Measurements from ENCODE around the gene MAGI2.

The MAGI2 gene

DNA sequence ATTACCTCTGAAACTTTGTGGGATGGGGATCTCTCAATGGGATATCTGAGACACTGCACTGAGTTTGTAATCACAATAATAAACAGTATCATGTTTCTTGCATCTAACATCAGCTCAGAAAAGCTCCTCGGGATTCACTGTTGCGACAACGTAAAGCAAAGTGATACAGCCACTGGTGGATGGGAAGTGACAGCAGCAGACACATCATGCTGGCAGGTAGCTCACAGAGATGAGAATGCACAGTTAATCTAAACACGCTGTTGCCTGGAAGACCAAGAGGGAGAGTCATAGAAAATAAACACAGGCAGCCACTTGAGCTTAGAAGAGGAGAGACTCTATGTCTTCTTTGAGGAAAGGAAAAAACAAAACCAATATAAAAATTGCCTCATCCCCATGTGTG lies 513.8 kb downstream of the MAGI2 start:
- DNase-seq (ENCODE audit: low read depth): peak; percentile 7

DNA sequence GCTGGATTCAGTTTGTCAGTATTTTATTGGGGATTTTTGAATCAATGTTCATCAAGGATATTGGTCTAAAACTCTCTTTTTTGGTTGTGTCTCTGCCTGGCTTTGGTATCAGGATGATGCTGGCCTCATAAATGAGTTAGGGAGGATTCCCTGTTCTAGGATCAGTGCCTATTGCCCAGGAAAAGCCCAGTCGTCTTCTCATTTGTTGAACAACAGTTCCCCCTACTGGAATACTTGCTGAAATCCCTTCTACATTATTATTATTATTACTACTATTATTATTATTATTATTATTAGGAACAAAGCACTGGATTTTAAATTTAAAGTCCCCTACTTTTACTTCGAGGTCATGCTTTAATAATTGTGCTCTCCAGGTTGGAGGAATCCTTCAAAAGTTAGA lies 528.9 kb downstream of the MAGI2 start:
- peak; percentile 22 for DNase-seq (ENCODE audit: low read depth)

DNA sequence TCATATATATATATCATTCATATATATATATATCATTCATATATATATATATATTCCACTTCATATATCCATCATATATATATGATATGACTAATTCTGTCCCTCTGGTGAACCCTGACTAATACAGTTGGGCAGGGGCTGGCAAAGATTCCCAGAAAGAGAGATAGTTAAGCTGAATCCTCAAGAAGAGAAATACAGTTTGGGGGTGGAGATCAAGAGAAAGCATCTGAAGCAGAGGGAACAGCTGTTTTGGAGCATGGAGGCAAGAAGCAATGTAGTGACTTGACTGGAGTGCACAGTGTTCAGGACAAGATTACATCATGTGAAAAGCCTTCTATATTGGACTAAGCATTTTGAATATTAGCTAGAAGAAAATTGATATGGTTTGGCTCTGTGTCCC lies 540.7 kb downstream of the MAGI2 start:
- DNase-seq (ENCODE audit: low read depth): peak; percentile 21

DNA sequence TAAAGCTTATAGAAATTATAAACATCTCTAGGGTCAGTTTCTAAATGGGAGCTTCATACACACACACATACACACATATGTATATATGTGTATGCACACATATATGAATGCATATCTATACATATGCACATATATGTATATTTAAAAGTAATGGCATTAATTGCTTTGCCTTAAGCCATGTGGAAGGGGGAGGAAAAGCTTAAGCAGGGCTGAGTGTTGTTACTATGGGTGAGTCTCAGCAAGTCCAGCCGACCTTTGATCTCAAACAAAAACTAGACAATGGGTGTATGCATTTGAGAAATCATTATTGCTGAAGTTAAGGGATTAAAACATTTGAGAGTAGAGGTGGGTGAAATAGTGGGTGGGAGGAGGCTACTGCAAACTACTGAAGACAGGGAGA lies 546.7 kb downstream of the MAGI2 start:
- no peak for DNase-seq (ENCODE audit: low read depth)

DNA sequence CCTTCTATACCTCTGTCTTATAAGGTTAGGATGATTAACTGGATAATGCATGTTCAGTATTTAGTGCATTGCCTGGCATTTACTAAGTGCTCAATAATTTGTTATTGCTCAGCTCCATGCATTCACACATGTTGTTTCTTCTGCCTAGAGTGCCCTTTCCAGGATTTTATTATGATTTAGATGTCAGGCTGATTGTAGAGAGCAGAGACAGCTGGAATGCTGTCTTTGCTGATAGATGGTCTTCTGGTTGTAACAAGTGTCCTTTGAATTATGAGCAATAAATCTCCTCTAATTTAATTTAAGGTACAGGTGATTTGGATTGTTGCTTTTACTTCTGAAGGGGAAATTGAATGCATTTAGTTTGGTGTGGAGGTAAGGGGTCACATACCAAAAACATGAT lies 548.0 kb downstream of the MAGI2 start:
- DNase-seq (ENCODE audit: low read depth): no peak

DNA sequence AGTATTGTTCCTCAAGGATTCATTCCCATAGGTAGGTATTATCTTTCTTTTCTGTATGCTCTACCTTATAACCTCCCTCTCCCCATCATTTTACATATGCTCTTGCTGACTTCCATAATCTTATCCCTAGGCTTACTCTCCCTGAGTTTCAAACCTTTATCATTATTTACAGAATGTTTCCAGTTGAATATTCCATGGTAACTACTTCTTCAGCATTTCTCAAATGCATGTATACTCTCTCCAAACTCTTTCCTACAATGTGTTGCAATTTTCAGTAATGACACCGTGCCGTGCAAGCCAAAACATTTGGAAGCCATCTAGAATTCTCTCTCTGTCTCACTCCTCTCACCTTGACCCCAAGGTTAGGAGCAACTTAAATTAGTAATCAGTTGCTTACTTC lies 548.5 kb downstream of the MAGI2 start:
- no peak for DNase-seq (ENCODE audit: low read depth)

DNA sequence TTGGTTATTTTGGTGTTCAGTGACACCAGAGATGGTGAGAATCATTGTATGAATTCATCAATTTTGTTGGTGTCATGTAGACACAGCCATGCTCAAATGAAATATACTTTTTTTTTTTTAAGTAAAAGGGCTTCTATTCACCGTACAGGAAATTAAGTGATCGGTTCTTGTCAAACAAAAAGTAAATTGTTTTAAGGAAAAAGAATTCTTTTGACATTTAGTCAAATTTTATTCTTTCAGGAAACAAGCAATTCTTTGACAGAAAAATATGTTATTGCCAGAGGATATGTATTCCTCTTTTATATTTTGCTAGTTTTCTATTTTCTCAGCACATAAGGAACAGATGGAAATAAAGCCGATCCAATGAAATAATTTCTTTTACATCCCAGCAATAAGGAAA lies 551.9 kb downstream of the MAGI2 start:
- no peak for DNase-seq (ENCODE audit: low read depth)

DNA sequence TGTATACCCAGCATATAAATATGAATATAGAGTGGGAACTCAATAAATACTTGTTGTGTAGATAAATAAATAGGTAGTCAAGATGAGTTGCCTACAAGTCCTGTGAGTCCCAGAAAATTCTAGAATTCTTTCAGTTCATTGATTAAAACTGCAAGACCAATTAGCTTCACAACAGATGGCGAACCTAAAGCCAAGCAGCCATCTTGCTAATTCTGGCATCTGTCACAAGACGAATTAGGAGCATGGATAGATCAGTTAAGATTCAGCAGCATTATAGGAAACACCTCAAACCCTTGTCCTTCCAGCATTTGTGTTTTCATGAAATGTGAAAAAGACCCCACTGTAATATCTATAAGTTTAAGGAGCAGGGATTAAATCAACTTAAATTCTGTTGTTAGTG lies 552.7 kb downstream of the MAGI2 start:
- no peak for DNase-seq (ENCODE audit: low read depth)

DNA sequence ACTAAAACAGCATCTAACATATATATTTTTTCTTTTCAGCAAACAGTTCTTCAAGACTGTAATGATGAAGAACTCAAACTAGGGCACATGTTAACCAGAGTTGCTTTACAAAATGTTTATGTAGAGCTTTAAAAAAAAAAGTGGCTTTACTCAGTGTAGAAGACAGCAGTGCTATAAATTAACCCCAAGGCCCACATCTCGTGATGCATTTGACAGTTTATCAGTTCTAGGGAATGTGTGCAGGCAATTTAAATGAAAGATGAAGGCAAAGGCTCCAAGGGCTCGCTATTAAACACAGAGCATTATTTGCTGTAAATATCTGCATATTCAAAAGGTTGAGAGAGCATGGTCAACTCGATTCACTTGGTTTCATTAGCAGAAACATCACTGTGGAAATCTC lies 558.1 kb downstream of the MAGI2 start:
- no peak for DNase-seq (ENCODE audit: low read depth)

DNA sequence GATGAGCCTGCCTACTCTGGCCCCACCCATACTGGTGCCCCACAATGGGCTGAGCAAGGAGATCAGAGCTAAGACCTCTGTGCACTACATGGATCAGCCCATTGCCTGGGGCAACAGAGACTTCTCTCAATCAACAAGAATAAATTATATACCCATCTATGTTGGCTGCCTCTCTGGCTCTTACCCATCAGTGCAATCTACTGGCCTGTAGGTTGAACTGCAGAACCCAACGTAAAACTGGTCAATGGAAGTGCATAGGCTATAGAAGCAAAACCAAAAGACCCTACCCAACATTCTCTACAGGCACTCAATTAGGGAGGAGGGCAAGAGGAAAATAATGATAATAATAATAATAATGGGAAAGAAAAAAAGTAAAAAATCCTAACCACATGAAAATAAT lies 574.3 kb downstream of the MAGI2 start:
- DNase-seq (ENCODE audit: low read depth): no peak

DNA sequence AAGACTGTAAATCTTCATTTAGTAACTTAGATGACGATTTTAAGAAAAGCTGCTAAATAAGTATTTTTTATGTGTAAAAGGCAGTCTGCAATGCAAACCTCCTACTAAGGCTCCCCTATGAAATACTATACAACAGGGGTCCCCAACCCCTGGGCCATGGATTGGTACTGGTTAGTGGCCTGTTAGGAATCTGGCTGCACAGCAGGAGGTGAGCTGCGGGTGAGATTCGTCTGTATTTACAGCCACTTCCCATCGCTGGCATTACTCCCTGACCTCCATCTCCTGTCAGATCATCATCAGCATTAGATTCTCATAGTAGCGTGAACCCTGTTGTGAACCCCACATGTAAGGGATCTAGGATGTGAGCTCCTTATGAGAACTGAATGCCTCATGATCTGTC lies 580.4 kb downstream of the MAGI2 start:
- DNase-seq (ENCODE audit: low read depth): no peak

DNA sequence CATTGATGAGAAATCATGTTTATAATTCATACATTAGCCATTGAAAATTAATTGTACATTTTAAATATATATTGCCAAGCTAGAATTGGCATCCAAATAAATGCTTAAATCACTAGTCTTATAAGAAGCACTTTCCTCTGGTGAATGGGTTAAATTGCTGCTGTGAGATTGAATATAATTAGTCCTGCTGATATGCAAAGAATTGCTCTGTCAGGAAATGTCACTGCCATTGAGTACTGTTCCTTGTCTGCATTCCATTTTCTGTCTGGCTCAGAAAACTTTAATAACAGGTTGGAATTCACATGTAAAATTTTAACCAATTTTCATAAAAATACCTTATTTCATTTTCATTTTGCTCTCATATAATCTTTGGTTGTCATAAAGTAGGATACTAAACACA lies 589.1 kb downstream of the MAGI2 start:
- no peak for DNase-seq (ENCODE audit: low read depth)

DNA sequence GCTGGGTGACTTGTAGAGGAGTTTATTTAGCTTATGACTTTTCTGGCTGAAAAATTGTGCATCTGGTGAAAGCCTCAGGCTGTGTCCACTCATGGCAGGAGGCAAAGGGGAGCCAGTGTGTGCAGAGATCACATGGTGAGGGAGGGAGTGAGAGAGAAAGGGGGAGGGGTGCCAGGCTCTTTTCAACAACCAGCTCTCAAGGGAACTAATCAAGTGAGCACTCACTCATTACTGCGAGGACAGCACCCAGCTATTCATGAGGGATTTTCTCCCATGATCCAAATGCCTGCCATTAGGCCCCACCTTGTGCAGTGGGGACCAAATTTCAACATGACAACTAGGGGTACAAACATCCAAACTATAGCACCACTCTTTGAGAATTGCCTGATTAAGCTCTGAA lies 590.2 kb downstream of the MAGI2 start:
- DNase-seq (ENCODE audit: low read depth): no peak

DNA sequence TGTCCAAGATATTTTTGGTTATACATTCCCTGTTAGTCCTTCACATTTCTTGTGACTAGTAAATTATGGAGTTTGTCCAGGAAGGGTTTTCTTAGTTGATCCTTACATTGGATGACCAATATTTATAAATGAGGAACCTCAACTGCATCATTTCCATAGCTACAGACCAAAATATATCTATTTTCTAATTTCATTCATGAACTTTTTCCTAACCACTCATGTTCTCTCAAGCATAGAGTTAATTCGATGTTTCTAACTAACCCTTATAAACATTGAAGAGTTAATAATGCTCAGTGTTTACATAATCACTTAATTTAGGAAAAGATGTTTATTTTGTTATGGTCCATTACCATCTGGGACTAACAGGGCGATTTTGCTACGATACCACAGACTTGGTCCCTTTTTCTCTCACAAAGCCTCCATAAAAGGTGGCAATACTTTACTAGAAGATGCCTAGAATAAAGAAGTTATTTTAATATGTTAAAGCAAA lies 591.0 kb downstream of the MAGI2 start:
- DNase-seq (ENCODE audit: low read depth): no peak

DNA sequence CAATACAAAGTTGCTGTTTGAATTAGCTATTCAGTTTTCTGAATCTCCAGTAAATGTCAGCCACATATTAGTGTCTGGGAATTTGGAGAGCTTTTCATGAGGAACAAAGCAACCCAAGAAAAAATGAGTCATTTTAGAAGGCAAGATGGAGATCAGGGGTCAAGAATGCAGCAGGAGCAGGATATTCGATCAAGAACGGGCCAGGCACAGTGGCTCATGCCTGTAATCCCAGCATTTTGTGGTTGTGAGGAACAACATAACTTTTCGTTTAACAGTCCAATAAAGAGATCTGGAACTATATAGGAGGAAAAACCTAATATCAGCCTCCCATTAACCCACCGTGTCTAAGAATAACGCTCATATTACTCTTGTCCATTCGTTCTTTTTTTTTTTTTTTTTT lies 600.5 kb downstream of the MAGI2 start:
- peak; percentile 4 for DNase-seq (ENCODE audit: low read depth)

DNA sequence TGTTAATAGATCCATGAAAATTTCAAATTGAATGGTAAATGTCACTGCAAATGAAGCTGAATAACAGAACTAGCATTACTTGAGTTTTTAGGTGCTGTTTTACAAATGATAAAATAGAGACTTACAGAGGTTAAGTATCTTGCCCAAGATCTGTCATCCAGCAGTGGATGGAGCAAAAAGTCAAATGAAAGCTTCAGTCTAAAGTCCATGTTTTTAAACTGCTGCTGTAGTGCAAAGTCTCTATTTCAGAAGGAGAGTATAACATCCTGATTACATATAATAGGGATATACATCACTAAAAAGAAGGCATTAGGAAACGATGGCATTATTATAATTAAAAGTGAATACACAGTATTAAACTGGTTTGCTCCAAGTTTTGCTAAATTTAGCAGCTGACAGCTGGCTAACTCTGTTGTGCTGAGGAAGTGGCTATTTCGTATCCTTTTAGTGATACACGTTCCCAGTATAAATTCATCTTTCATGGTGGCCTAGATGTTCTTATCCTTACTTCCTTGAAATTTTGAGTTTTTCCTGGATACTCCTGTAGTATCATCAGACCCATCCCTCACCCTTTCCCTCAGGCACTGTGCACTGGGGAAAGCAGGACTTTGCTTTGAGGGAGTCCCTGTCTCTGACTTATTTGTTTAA lies 603.2 kb downstream of the MAGI2 start:
- no peak for DNase-seq (ENCODE audit: low read depth)

DNA sequence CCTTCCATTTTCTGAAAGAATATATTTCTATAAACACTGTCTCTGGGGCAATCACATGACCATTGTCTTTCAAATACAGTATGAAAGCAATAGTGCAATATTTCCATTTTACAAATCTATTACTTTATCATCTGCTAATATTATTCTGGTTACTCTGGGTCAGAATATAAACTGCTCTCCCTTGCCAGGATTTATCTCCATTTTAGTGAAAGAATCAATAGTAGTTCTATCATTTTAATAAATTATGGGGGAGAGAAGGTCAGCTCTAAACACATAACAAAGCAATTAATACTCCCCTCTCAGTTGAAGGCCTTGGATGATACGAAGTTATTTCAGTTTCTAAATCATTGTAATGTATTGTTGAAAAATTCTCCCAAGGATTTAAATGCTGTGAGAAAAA lies 608.3 kb downstream of the MAGI2 start:
- no peak for DNase-seq (ENCODE audit: low read depth)

DNA sequence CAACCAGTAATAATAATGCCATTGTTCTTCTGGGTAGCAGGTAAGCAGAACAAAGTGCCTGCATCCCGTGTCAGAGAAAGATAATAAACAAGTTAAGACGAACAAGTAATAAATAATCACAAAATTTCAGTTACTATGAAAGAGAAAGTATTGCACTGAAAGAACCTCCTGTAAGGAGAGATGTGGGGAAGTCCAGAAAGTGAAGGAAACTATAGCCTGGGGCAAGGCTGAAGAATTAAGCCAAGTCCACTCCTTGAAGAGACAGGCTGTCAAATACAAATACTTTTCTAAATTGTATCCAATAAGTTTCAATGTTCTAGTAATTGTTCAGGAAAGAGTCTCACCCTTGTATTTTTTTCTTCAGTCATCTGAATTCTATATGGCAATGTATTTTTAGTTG lies 611.4 kb downstream of the MAGI2 start:
- DNase-seq (ENCODE audit: low read depth): no peak

DNA sequence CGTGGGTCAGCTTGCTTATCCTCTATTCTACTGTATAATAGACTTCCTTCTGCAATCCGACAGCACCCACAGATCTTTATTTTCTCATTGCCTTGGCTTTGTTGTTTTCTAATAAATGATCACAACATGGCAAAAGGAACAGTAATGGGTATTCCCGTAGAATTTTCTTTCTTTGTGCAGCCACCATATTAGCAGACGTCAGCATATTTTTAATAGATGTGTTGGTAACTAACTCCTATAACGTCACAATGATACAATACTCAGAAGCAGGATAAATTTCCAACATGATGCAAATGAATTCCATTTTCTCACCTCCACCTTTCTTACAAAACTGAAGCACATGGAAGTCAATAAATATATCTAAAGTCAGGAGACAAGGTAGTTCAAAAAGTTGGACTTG lies 617.6 kb downstream of the MAGI2 start:
- DNase-seq (ENCODE audit: low read depth): no peak

DNA sequence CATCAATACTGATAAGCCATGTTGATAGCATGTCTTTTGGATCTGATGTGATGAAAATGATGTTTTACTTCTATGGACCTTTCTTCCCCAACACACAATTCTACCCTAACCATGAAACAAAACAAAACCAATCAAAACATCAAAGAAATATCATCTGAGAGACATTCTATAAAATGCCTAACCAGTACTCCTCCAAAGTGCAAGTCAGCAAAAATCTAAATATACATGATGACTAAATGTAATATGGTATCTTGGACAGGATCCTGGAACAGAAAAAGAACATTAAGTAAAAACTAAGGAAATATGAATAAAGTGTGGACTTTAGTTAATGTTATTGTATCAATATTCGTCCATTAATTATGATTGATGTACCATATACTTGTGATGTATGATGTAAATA lies 625.1 kb downstream of the MAGI2 start:
- no peak for DNase-seq (ENCODE audit: low read depth)

DNA sequence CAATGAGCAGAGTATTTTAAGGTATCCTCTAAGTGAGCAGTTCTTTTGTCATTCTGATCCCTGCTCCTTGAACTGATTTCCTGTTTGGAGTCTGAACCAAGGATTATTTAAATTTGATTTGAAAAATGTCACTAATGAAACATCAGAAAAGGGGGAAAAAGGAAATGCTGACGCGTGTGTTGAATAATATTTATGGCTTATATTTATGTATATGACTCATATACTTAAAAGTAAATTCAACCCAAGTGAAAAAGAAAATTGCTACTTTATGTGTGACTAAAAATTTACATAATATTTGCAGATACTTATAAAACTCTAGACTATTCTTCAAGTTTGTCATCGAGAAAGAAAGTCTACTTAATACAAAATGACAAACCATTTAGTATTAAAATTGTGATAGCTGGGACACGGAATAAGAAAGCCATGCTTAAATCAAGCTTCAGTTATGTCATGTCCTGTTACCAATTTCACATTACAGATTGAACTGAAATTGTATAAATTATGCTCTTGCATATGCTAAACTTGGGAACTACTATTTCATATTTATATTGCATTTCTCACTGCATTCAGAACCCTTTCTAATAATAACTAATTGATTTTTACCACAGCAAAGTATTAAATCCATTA lies 649.9 kb downstream of the MAGI2 start:
- no peak for DNase-seq (ENCODE audit: low read depth)

DNA sequence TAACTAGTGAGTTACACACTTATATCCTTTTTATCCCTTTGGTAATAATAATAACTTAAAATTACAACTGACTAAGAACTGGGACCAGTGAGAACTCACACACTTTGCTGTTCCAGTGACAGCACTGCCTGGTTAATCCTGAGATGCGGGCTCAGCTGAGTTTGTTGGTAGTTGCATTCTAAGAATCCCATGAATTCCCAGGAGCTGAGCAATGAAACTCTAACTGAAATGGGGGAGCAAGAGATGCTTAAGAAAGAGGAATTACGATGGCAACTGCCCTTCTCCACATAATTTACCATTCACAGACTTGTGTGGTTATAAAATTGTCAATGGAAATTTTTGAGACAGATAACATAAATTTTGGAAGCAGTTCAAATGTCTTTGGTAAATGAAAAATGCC lies 659.4 kb downstream of the MAGI2 start:
- peak; percentile 37 for DNase-seq (ENCODE audit: low read depth)

DNA sequence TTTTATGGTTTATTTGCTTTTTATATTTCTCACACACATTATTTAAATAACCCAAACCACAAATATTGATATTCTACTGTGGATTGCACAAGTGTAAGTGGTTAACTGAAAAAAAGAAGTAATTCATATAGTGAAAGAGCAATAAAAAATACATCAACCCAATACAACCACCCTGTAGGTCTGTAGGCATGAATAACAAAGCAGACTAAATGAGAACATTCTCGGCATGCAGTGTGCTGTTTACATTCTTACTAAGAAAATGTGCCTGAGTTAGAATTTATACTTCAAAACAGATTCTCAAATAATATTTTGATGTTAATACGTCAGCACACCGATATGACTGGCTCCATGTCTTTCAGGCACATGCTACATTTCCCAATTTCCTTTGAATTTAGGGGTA lies 660.8 kb downstream of the MAGI2 start:
- peak; percentile 17 for DNase-seq (ENCODE audit: low read depth)

DNA sequence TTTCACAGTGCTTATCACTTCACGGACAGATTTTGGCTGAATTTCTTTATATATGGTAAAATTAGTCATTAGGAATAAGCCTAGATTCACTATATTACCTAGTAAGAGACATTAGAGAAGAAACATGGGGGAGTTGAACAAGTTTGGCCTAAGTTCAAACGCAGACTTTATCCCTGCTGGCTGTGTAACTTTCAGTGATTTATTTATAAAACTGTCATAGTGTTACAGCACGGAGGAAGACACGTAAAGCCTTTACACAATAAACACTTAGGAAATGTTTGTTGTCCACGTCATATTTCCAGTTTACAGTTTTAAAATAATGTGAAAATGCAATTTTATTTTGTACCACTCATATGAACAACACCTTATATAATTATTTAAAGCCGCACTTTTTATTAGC lies 661.5 kb downstream of the MAGI2 start:
- DNase-seq (ENCODE audit: low read depth): peak; percentile 51
